ENCODE data around the gene GRID1. TPM values are rescaled to one million over a fixed set of nuclear protein-coding genes. Genes with fewer than 3 reads are reported as not detected.

Gene GRID1
- total and polyA plus RNA-seq, 2 experiments from 2014 or later, result not detected

DNA sequence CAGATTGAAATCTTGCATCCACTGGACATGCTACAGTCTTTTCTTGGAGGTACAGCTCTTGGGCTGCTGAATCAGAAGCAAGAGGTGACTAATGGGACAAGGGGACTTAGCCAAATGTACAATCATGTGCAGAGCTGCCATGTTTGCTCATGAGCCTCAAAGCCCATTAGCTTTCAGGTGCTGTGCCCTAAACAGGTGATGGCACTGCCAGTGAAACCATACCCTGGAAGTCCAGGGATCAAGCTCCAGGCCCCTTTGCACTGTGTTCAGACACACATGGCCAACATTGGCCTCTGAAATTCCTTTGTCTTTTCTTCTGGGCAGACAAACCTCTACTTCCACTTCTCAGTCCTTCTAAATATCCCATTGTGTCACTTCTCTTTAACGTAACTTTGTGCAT lies 328.2 kb downstream of the GRID1 start:
- no peaks in the 10 kb centered on the region for H3K36me3 ChIP-seq (ENCODE audit: low read depth)
- no peak overlapping the region for H3K27ac ChIP-seq
- no peak overlapping the region for H3K4me3 ChIP-seq
- H3K4me2 ChIP-seq (ENCODE audit: unreplicated experiment), result no peak overlapping the region
- H3K4me1 ChIP-seq (ENCODE audit: insufficient read depth), result no peaks in the 10 kb centered on the region
- no peaks in the 10 kb centered on the region for H3K79me2 ChIP-seq (ENCODE audit: insufficient read depth)
- no peaks in the 10 kb centered on the region for H3K9me3 ChIP-seq (ENCODE audit: low read depth)
- WGBS, 2 experiments (ENCODE audit: low coverage in 1 of 2, low lambda C conversion rate in 2 of 2, missing lambda C conversion rate in 2 of 2), result 27 to 35% methylated on average over 1 of the region's 1 CpG
- no peak overlapping the region for H3K9ac ChIP-seq
- no peaks in the 10 kb centered on the region for H4K20me1 ChIP-seq (ENCODE audit: insufficient read depth)
- H3K9me2 ChIP-seq (ENCODE audit: insufficient read depth), result no peaks in the 10 kb centered on the region
- TF ChIP-seq EZH2 (IDR thresholded peaks at IDR 0.05; ENCODE audit: insufficient read depth, poor library complexity, severe bottlenecking) (no peak), EZH2phosphoT487 (IDR thresholded peaks at IDR 0.05; ENCODE audit: insufficient read depth, low read depth) (no peak)
- H3F3A ChIP-seq (ENCODE audit: insufficient read depth), result no peaks in the 10 kb centered on the region
- H2AFZ ChIP-seq, result no peak overlapping the region
- DNase-seq, result no peak
- no peaks in the 10 kb centered on the region for H3K27me3 ChIP-seq (replicated peaks; ENCODE audit: insufficient read depth)
- in situ Hi-C loops (cut with MboI), result no loop called here

DNA sequence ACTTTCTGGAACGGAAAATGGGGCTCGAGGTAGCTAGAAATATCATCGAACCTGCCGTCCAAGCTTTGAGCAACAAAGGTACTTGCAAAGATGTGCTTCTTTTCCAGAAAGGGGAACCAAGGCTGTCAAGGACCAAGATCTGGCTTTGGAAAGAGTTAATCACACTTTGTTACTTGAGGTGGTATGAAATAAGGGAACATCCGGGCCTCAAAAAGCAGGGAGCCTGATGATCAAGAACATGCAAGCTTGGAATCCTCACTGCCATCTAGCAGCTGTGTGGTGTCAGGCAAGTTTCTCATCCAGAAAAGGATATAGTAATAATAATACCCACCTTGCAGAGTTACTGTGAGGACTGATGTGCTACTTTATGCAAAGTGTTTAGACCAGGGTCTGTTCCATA lies 329.5 kb downstream of the GRID1 start:
- Histone ChIP-seq H3K4me2 (ENCODE audit: unreplicated experiment) (no peak overlapping the region), H3K9me2 (ENCODE audit: insufficient read depth) (no peaks in the 10 kb centered on the region), H3F3A (ENCODE audit: insufficient read depth) (no peaks in the 10 kb centered on the region), H3K27me3 (replicated peaks; ENCODE audit: insufficient read depth) (no peaks in the 10 kb centered on the region), H3K36me3 (ENCODE audit: low read depth) (no peaks in the 10 kb centered on the region), H3K4me1 (ENCODE audit: insufficient read depth) (no peaks in the 10 kb centered on the region), H3K27ac (no peak overlapping the region), H3K9me3 (ENCODE audit: low read depth) (no peaks in the 10 kb centered on the region), H2AFZ (no peak overlapping the region), H3K79me2 (ENCODE audit: insufficient read depth) (no peaks in the 10 kb centered on the region), H3K4me3 (no peak overlapping the region), H4K20me1 (ENCODE audit: insufficient read depth) (no peaks in the 10 kb centered on the region), H3K9ac (no peak overlapping the region)
- no peak for DNase-seq
- TF ChIP-seq EZH2phosphoT487 (IDR thresholded peaks at IDR 0.05; ENCODE audit: insufficient read depth, low read depth), result no peak
- 21 to 26% methylated on average over 5 of the region's 5 CpGs for WGBS, 2 experiments (ENCODE audit: low coverage in 1 of 2, low lambda C conversion rate in 2 of 2, missing lambda C conversion rate in 2 of 2)
- in situ Hi-C loops (cut with MboI), result no loop called here

DNA sequence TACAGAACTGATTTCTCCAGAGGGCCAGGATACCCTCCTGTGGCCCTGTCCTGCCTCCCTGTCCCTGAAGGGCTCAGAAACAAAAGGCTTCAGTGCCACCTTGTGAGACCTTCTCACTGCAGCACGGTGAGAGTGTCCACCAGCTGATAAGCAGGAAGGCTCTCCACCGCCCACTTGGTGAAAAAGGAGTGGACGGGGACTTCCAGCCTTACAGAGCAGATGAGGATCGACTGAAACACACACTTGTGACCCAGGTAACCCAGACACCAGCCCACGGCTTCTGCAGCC lies 330.1 kb downstream of the GRID1 start:
- in situ Hi-C loops (cut with MboI), result no loop called here
- no peaks in the 10 kb centered on the region for H3K27me3 ChIP-seq (replicated peaks; ENCODE audit: insufficient read depth)
- 25 to 26% methylated on average over 5 of the region's 5 CpGs for WGBS, 2 experiments (ENCODE audit: low coverage in 1 of 2, low lambda C conversion rate in 2 of 2, missing lambda C conversion rate in 2 of 2)
- no peak overlapping the region for H3K27ac ChIP-seq
- H3K9ac ChIP-seq, result no peak overlapping the region
- H3K36me3 ChIP-seq (ENCODE audit: low read depth), result no peaks in the 10 kb centered on the region
- no peak overlapping the region for H3K4me3 ChIP-seq
- H2AFZ ChIP-seq, result no peak overlapping the region
- no peaks in the 10 kb centered on the region for H3K4me1 ChIP-seq (ENCODE audit: insufficient read depth)
- H3K79me2 ChIP-seq (ENCODE audit: insufficient read depth), result no peaks in the 10 kb centered on the region
- no peak for TF ChIP-seq EZH2 (IDR thresholded peaks at IDR 0.05; ENCODE audit: insufficient read depth, poor library complexity, severe bottlenecking)
- no peak for TF ChIP-seq EZH2phosphoT487 (IDR thresholded peaks at IDR 0.05; ENCODE audit: insufficient read depth, low read depth)
- H3K9me3 ChIP-seq (ENCODE audit: low read depth), result no peaks in the 10 kb centered on the region
- no peaks in the 10 kb centered on the region for H3K9me2 ChIP-seq (ENCODE audit: insufficient read depth)
- no peak overlapping the region for H3K4me2 ChIP-seq (ENCODE audit: unreplicated experiment)
- DNase-seq, result no peak
- H3F3A ChIP-seq (ENCODE audit: insufficient read depth), result no peaks in the 10 kb centered on the region
- no peaks in the 10 kb centered on the region for H4K20me1 ChIP-seq (ENCODE audit: insufficient read depth)

DNA sequence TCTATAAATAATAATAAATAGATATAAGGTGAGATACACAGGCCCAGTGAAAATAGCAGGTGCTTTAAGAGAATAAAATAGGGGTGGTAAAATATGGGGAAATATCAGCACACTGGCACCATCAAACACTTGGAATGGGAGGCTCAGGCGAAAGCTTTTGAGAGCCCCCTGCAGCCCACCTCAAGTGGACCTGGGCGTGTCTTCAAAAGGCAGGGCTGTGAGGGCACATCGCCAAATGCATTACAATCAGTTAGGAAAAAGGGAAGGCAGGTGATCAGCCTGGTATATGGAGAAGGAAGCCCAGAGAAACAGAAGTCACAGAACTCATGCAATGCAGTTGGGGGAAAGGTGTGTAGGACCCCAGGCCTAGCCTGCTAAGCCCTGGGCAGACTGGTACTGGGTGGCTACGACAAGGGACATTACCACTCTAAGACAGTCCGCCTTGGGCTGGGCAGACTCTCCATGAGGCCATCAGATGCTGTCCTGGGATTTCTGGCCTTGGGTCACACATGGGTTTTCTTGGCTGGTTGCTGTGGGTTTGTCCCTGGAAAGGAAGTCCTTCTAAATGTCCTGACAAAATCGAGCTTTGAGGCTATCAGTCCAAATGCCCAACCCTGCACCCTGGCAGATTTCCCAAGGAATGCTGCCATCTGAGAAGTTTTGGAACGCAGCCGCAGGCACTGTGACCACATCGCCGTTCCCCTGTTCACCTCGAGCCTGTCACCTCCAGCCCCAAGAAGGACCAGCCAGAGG lies 330.6 kb downstream of the GRID1 start:
- Histone ChIP-seq H3K4me2 (ENCODE audit: unreplicated experiment) (no peak overlapping the region), H2AFZ (no peak overlapping the region), H4K20me1 (ENCODE audit: insufficient read depth) (no peaks in the 10 kb centered on the region), H3K9ac (no peak overlapping the region), H3K9me2 (ENCODE audit: insufficient read depth) (no peaks in the 10 kb centered on the region), H3K27me3 (replicated peaks; ENCODE audit: insufficient read depth) (no peaks in the 10 kb centered on the region), H3F3A (ENCODE audit: insufficient read depth) (no peaks in the 10 kb centered on the region), H3K4me3 (no peak overlapping the region), H3K27ac (no peak overlapping the region), H3K9me3 (ENCODE audit: low read depth) (no peaks in the 10 kb centered on the region), H3K79me2 (ENCODE audit: insufficient read depth) (no peaks in the 10 kb centered on the region), H3K36me3 (ENCODE audit: low read depth) (no peaks in the 10 kb centered on the region), H3K4me1 (ENCODE audit: insufficient read depth) (no peaks in the 10 kb centered on the region)
- TF ChIP-seq EZH2 (IDR thresholded peaks at IDR 0.05; ENCODE audit: insufficient read depth, poor library complexity, severe bottlenecking) (no peak), EZH2phosphoT487 (IDR thresholded peaks at IDR 0.05; ENCODE audit: insufficient read depth, low read depth) (no peak)
- DNase-seq, result no peak
- 27 to 28% methylated on average over 11 of the region's 11 CpGs for whole genome bisulfite sequencing, 2 experiments (ENCODE audit: low coverage in 1 of 2, low lambda C conversion rate in 2 of 2, missing lambda C conversion rate in 2 of 2)
- in situ Hi-C loops (cut with MboI), result no loop called here

DNA sequence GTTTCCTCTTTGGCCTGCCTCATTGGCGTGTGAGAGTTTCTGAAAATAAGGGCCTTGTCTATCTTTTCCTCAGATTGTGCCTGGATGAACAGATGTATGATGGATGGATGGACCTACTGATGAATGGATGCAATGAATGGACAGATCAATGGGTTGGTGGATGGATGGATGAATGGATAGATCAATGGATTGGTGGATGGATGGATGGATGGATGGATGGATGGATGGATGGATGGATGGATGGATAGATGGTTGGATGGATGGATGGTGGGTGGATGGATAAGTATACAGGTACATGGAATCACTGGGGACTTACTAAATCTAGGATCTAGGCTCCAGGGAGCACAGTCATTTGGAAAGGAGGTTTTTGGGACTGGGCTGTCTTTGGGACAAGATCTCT lies 331.9 kb downstream of the GRID1 start:
- Histone ChIP-seq H3K9me3 (ENCODE audit: low read depth) (no peaks in the 10 kb centered on the region), H3K36me3 (ENCODE audit: low read depth) (no peaks in the 10 kb centered on the region), H4K20me1 (ENCODE audit: insufficient read depth) (no peaks in the 10 kb centered on the region), H3K4me1 (ENCODE audit: insufficient read depth) (no peaks in the 10 kb centered on the region), H3K27ac (no peak overlapping the region), H3K4me3 (no peak overlapping the region), H3K27me3 (replicated peaks; ENCODE audit: insufficient read depth) (no peaks in the 10 kb centered on the region), H2AFZ (no peak overlapping the region), H3F3A (ENCODE audit: insufficient read depth) (no peaks in the 10 kb centered on the region), H3K9ac (no peak overlapping the region), H3K9me2 (ENCODE audit: insufficient read depth) (no peaks in the 10 kb centered on the region), H3K4me2 (ENCODE audit: unreplicated experiment) (no peak overlapping the region), H3K79me2 (ENCODE audit: insufficient read depth) (no peaks in the 10 kb centered on the region)
- WGBS, 2 experiments (ENCODE audit: low coverage in 1 of 2, low lambda C conversion rate in 2 of 2, missing lambda C conversion rate in 2 of 2), result 0 to 4% methylated on average over 1 of the region's 1 CpG
- TF ChIP-seq EZH2phosphoT487 (IDR thresholded peaks at IDR 0.05; ENCODE audit: insufficient read depth, low read depth) (no peak), EZH2 (IDR thresholded peaks at IDR 0.05; ENCODE audit: insufficient read depth, poor library complexity, severe bottlenecking) (no peak)
- in situ Hi-C loops (cut with MboI), result no loop called here
- no peak for DNase-seq
